PC-9 (cell line): ENCODE measurements around the gene ASAH2. TPM values are rescaled to one million over a fixed set of nuclear protein-coding genes. Genes with fewer than 3 reads are reported as not detected.

Experiments used
- BruUV-seq: library from RNA; stranded (reverse); fragments of 400-500 nt; replicated peaks from 2 replicates; lab custom pipeline; 2021; lab: Mats Ljungman, UMichigan
- CTCF ChIA-PET: fragments of 300-600 bp; sonication (Branson Sonifier 250); formaldehyde crosslinking; loops from one replicate; lab custom pipeline; 2022; ENCODE audit warnings: antibody characterized with exemption; lab: Charles Lee
- POLR2A ChIA-PET: fragments of 300-600 bp; sonication (Branson Sonifier 250); formaldehyde crosslinking; loops from one replicate; lab custom pipeline; 2022; ENCODE audit warnings: antibody characterized with exemption; ENCODE audit not compliant: unreplicated experiment; lab: Charles Lee
- DNase-seq, 2 experiments: peaks; one replicate each; pipeline versions ENCODE4 v3.0.0 to v3.0.0-alpha.2; 2015 to 2022; ENCODE audit warnings: mixed read lengths in 1 of 2
- H2AFZ ChIP-seq: fragments of 200-600 bp; sonication (generic); 2 replicates; pipeline ENCODE4 v1.8.1; 2017; ENCODE audit warnings: antibody characterized with exemption
- H3F3A ChIP-seq: fragments of 200-600 bp; sonication (generic); 2 replicates; pipeline ENCODE4 v1.8.1; 2017; ENCODE audit warnings: antibody characterized with exemption, mild to moderate bottlenecking, low read depth; ENCODE audit not compliant: insufficient read depth
- H3K27ac ChIP-seq: fragments of 200-600 bp; sonication (generic); 2 replicates; pipeline ENCODE4 v1.6.1; 2016; ENCODE audit warnings: mixed run types
- H3K27me3 ChIP-seq: fragments of 200-600 bp; sonication (generic); 2 replicates; pipeline ENCODE4 v1.6.1; 2016; ENCODE audit warnings: low read depth, mixed run types; ENCODE audit not compliant: insufficient read depth
- H3K36me3 ChIP-seq: fragments of 200-600 bp; sonication (generic); 2 replicates; pipeline ENCODE4 v1.6.1; 2016; ENCODE audit warnings: low read depth, mixed run types
- H3K4me1 ChIP-seq: fragments of 200-600 bp; sonication (generic); replicated peaks from 2 replicates; pipeline ENCODE4 v1.6.1; 2016; ENCODE audit warnings: mixed run types; ENCODE audit not compliant: insufficient read depth
- H3K4me2 ChIP-seq: fragments of 200-600 bp; sonication (generic); 2 replicates; pipeline ENCODE4 v1.6.1; 2017; ENCODE audit warnings: mixed run types
- H3K4me3 ChIP-seq: fragments of 200-600 bp; sonication (generic); 2 replicates; pipeline ENCODE4 v1.6.1; 2016; ENCODE audit warnings: mixed run types
- H3K79me2 ChIP-seq: fragments of 200-600 bp; sonication (generic); 2 replicates; pipeline ENCODE4 v1.6.1; 2017; ENCODE audit warnings: low read depth, mixed run types
- H3K9me2 ChIP-seq: fragments of 200-600 bp; sonication (generic); 2 replicates; pipeline ENCODE4 v1.8.1; 2017; ENCODE audit warnings: mild to moderate bottlenecking; ENCODE audit not compliant: insufficient read depth
- H3K9me3 ChIP-seq: fragments of 200-600 bp; sonication (generic); 2 replicates; pipeline ENCODE4 v1.8.1; 2016; ENCODE audit warnings: low read depth; ENCODE audit not compliant: insufficient read depth
- H4K20me1 ChIP-seq: fragments of 200-600 bp; sonication (generic); 2 replicates; pipeline ENCODE4 v1.8.1; 2017; ENCODE audit not compliant: insufficient read depth
- EZH2 ChIP-seq: fragments of 200-600 bp; sonication (generic); IDR thresholded peaks from 2 replicates; pipeline ENCODE4 v1.8.0; 2017; ENCODE audit warnings: antibody characterized with exemption, low read depth
- intact Hi-C: fragments of 100-400 bp; cut with micrococcal nuclease; formaldehyde crosslinking; loops from one replicate; pipeline ENCODE4 v1.10.0; 2022; ENCODE audit not compliant: unreplicated experiment
- total RNA-seq: library from RNA; stranded (reverse); gene quantifications from 2 replicates; pipeline ENCODE4 v1.2.3, GENCODE V29; 2021
- TF ChIP-seq, protein P1 (sequence below): fragments of 200-600 bp; sonication (generic); conservative IDR thresholded peaks from 2 replicates; pipeline ENCODE4 v1.6.1; 2017; ENCODE audit warnings: mixed run types, antibody characterized with exemption, mild to moderate bottlenecking, moderate library complexity

Gene ASAH2
- total RNA-seq, 1 experiment from 2014 or later: 8.3 TPM

DNA sequence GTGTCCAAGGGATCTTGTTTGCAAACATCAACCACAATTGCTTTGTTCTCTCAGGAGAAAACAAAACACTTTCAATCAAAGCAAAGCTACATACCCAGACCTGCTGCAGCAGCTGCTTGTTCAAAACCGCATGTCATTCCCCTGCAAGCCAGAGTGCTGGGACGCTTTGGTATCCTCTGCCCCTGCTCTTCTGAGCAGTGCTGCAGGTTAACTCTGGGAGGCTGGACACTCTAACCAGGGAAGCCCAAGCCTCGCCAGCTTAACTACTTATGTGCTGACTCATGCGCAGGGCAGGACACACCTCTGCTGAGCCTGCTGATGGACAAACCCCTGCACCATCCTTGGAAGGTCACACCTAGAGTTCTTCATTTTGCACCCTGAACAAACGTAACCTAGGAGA is 28.2 kb upstream of the ASAH2 start:
- Histone ChIP-seq H3F3A (no peaks in the 10 kb centered on the region), H3K36me3 (no peaks in the 10 kb centered on the region), H3K4me3 (no peak overlapping the region), H3K79me2 (no peaks in the 10 kb centered on the region), H3K27ac (no peak overlapping the region), H4K20me1 (no peaks in the 10 kb centered on the region), H2AFZ (no peak overlapping the region), H3K4me1 (peaks cover 11% of the 10 kb centered on the region; the same call in 1 of the 2 replicates), H3K4me2 (no peak overlapping the region), H3K9me3 (no peaks in the 10 kb centered on the region), H3K27me3 (no peaks in the 10 kb centered on the region), H3K9me2 (no peaks in the 10 kb centered on the region)
- no TSS peak for BruUV-seq
- intact Hi-C loops: loop anchor here (5.0 kb wide), 3 partner anchors 138 to 343 kb away; partner anchors contain the start of gene SGMS1
- ChIA-PET POLR2A (no interaction called here), CTCF (no interaction called here)
- DNase-seq: peak; percentile 35 to 49
- TF ChIP-seq, protein P1, sequence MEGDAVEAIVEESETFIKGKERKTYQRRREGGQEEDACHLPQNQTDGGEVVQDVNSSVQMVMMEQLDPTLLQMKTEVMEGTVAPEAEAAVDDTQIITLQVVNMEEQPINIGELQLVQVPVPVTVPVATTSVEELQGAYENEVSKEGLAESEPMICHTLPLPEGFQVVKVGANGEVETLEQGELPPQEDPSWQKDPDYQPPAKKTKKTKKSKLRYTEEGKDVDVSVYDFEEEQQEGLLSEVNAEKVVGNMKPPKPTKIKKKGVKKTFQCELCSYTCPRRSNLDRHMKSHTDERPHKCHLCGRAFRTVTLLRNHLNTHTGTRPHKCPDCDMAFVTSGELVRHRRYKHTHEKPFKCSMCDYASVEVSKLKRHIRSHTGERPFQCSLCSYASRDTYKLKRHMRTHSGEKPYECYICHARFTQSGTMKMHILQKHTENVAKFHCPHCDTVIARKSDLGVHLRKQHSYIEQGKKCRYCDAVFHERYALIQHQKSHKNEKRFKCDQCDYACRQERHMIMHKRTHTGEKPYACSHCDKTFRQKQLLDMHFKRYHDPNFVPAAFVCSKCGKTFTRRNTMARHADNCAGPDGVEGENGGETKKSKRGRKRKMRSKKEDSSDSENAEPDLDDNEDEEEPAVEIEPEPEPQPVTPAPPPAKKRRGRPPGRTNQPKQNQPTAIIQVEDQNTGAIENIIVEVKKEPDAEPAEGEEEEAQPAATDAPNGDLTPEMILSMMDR: no peak
- no peak for TF ChIP-seq EZH2

- H3K36me3 ChIP-seq: no peaks in the 10 kb centered on the region
- peak; percentile 31 to 38 for DNase-seq
- no peak overlapping the region for H3K27ac ChIP-seq
- H3K27me3 ChIP-seq: no peaks in the 10 kb centered on the region
- no peaks in the 10 kb centered on the region for H3K79me2 ChIP-seq
- no peak overlapping the region for H3K4me2 ChIP-seq
- peaks cover 11% of the 10 kb centered on the region; the same call in 1 of the 2 replicates for H3K4me1 ChIP-seq
- H3K4me3 ChIP-seq: no peak overlapping the region
- intact Hi-C loops: loop anchor here (5.0 kb wide), 3 partner anchors 142 to 347 kb away; partner anchors contain the start of gene SGMS1
- ChIA-PET POLR2A (no interaction called here), CTCF (interaction anchor here (0.6 to 1.0 kb wide), 2 partner anchors 15 to 486 kb away, joined by 3 read pairs; no protein-coding TSS in a partner anchor)
- no TSS peak for BruUV-seq
- TF ChIP-seq, protein P1: peak; percentile 75
- no peak for TF ChIP-seq EZH2
- H3F3A ChIP-seq: no peaks in the 10 kb centered on the region
- no peaks in the 10 kb centered on the region for H4K20me1 ChIP-seq
- no peaks in the 10 kb centered on the region for H3K9me2 ChIP-seq
- no peak overlapping the region for H2AFZ ChIP-seq
- no peaks in the 10 kb centered on the region for H3K9me3 ChIP-seq
Observed at GRCh38 chr10:50275650-50276235, 24.4 kb upstream of the ASAH2 start.

GRCh38 chr10:50272531-50272930 is 21.2 kb upstream of the ASAH2 start:
- no peak overlapping the region for H2AFZ ChIP-seq
- H3K4me3 ChIP-seq: no peak overlapping the region
- POLR2A ChIA-PET: no interaction called here
- no peak overlapping the region for H3K27ac ChIP-seq
- H4K20me1 ChIP-seq: no peaks in the 10 kb centered on the region
- no peaks in the 10 kb centered on the region for H3K79me2 ChIP-seq
- BruUV-seq: no TSS peak
- no peak for TF ChIP-seq EZH2
- TF ChIP-seq, protein P1: no peak
- intact Hi-C loops: no loop called here
- no peaks in the 10 kb centered on the region for H3K4me1 ChIP-seq
- no peaks in the 10 kb centered on the region for H3K9me2 ChIP-seq
- peak in 1 of 2 experiments; percentile 13 for DNase-seq
- H3K4me2 ChIP-seq: no peak overlapping the region
- no peaks in the 10 kb centered on the region for H3K27me3 ChIP-seq
- CTCF ChIA-PET: no interaction called here
- no peaks in the 10 kb centered on the region for H3K9me3 ChIP-seq
- no peaks in the 10 kb centered on the region for H3K36me3 ChIP-seq
- no peaks in the 10 kb centered on the region for H3F3A ChIP-seq
